ENCODE data around the gene HACD1.

DNA sequence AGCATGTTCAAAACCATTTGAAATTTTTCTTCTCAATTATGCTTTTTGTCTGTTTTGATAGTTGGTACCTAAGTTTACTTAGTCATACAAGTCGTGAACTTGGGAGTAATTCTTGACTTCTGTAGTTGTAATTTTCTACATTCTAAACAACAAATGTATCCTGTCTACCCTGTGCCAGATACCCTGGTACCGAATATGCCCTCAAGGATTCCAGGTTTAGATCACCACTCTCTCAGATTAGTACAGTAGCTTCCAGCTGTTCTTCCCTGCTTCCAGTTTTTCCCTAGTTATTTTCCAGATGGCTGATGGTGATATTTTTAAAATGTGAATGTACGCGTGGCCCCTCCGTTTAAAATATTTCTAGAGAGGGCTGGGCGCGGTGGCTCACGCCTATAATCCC lies 33.2 kb upstream of the HACD1 start:
- TF ChIP-seq, protein P1, sequence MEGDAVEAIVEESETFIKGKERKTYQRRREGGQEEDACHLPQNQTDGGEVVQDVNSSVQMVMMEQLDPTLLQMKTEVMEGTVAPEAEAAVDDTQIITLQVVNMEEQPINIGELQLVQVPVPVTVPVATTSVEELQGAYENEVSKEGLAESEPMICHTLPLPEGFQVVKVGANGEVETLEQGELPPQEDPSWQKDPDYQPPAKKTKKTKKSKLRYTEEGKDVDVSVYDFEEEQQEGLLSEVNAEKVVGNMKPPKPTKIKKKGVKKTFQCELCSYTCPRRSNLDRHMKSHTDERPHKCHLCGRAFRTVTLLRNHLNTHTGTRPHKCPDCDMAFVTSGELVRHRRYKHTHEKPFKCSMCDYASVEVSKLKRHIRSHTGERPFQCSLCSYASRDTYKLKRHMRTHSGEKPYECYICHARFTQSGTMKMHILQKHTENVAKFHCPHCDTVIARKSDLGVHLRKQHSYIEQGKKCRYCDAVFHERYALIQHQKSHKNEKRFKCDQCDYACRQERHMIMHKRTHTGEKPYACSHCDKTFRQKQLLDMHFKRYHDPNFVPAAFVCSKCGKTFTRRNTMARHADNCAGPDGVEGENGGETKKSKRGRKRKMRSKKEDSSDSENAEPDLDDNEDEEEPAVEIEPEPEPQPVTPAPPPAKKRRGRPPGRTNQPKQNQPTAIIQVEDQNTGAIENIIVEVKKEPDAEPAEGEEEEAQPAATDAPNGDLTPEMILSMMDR (conservative IDR thresholded peaks at IDR 0.05), result no peak
- no peak for TF ChIP-seq EZH2 (IDR thresholded peaks at IDR 0.05; ENCODE audit: low read depth)
